H1 (cell line): ENCODE data around the gene STARD7.

ENCODE experiments used
- CEBPB ChIP-seq: IDR thresholded peaks from 2 replicates; pipeline ENCODE4 v1.6.1; 2012; ENCODE audit warnings: low read depth, low read length
- EZH2 ChIP-seq: fragments of 200-600 bp; sonication (generic); IDR thresholded peaks from 2 replicates; pipeline ENCODE4 v1.7.1; 2012; ENCODE audit warnings: low read depth, mild to moderate bottlenecking, moderate library complexity, low read length, inconsistent platforms; ENCODE audit not compliant: severe bottlenecking
- JUND ChIP-seq: IDR thresholded peaks from 2 replicates; pipeline ENCODE4 v1.6.1; 2011; ENCODE audit warnings: mild to moderate bottlenecking, improper control_type of control experiment, low read length
- POLR2AphosphoS5 ChIP-seq: IDR thresholded peaks from 2 replicates; pipeline ENCODE4 v1.6.1; 2011; ENCODE audit warnings: low read depth, low read length
- RAD21 ChIP-seq, 2 experiments: IDR thresholded peaks in 1 of 2; conservative IDR thresholded peaks in 1 of 2; 2 replicates each; pipeline ENCODE4 v1.6.1; 2011; ENCODE audit warnings: low read depth in 2 of 2, low read length in 2 of 2, improper control_type of control experiment in 1 of 2, inconsistent platforms in 1 of 2, mild to moderate bottlenecking in 1 of 2, moderate library complexity in 1 of 2
- RNF2 ChIP-seq: fragments of 200-900, 300-1000 bp; sonication (generic); IDR thresholded peaks from 2 replicates; pipeline ENCODE4 v1.7.1; 2016; ENCODE audit warnings: borderline replicate concordance, low read depth, mild to moderate bottlenecking, antibody characterized with exemption, low read length; ENCODE audit not compliant: poor library complexity, severe bottlenecking; ENCODE audit errors: missing control alignments
- SAP30 ChIP-seq: fragments of 300-600 bp; sonication (generic); IDR thresholded peaks from 2 replicates; pipeline ENCODE4 v1.7.1; 2012; ENCODE audit warnings: low read length, moderate library complexity, mild to moderate bottlenecking, inconsistent platforms; ENCODE audit not compliant: insufficient read depth, insufficient replicate concordance
- TF ChIP-seq, protein P1 (sequence below), 3 experiments: IDR thresholded peaks; 1 replicate in 2 of 3; 2 replicates in 1 of 3; pipeline versions ENCODE4 v1.5.1 to v1.6.1; 2011; ENCODE audit warnings: low read length in 3 of 3, mild to moderate bottlenecking in 3 of 3, inconsistent platforms in 2 of 3, low read depth in 1 of 3, moderate library complexity in 1 of 3; ENCODE audit not compliant: insufficient read depth in 1 of 3; ENCODE audit errors: control extremely low read depth in 1 of 3

DNA sequence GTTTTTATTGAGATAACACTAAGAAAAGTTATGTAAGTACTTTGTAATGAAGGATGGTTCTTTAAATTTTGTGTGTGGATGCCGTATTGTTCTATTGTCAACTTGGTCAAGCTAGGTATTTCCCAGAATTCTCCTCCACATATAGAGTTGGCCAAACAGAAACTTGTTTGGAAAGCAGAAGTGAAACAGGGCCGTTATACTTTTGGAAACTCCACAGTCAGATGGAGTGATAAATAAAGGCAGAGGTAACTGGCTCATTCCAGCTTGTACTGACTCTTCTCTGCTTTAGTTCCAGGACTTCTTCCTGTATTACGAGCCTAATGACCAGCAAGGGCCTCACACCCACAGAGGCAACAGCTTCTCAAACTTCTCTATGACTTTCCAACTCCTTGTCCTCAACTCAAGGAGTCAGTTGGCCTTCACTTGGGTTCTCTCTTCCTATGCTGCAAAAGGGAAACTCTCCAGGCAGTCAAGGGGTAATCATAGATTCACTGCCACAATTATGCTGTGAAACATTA, 16.4 kb upstream of the STARD7 start:
- TF ChIP-seq CEBPB (no peak), RAD21 (IDR thresholded peaks at IDR 0.05 in 1 of 2, conservative IDR thresholded peaks at IDR 0.05 in 1 of 2; ENCODE audit: low read depth in 2 of 2, low read length in 2 of 2) (no peak), JUND (no peak), SAP30 (no peak), POLR2AphosphoS5 (no peak), EZH2 (no peak), RNF2 (no peak)
- TF ChIP-seq, protein P1, sequence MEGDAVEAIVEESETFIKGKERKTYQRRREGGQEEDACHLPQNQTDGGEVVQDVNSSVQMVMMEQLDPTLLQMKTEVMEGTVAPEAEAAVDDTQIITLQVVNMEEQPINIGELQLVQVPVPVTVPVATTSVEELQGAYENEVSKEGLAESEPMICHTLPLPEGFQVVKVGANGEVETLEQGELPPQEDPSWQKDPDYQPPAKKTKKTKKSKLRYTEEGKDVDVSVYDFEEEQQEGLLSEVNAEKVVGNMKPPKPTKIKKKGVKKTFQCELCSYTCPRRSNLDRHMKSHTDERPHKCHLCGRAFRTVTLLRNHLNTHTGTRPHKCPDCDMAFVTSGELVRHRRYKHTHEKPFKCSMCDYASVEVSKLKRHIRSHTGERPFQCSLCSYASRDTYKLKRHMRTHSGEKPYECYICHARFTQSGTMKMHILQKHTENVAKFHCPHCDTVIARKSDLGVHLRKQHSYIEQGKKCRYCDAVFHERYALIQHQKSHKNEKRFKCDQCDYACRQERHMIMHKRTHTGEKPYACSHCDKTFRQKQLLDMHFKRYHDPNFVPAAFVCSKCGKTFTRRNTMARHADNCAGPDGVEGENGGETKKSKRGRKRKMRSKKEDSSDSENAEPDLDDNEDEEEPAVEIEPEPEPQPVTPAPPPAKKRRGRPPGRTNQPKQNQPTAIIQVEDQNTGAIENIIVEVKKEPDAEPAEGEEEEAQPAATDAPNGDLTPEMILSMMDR (IDR thresholded peaks at IDR 0.05; ENCODE audit: control extremely low read depth in 1 of 3, insufficient read depth in 1 of 3, low read depth in 1 of 3, low read length in 3 of 3) = no peak
